Caco-2 (cell line): Measurements from ENCODE around the gene TMEM101. TPM values are rescaled to one million over a fixed set of nuclear protein-coding genes. Genes with fewer than 3 reads are reported as not detected.

Experiments
- BruUV-seq: library from RNA; stranded (reverse); fragments of 400-500 nt; replicated peaks from 2 replicates; lab custom pipeline; 2021; lab: Mats Ljungman, UMichigan
- CTCF ChIA-PET: fragments of 300-600 bp; sonication (Branson Sonifier 250); formaldehyde crosslinking; loops from one replicate; lab custom pipeline; 2022; ENCODE audit warnings: antibody characterized with exemption; lab: Charles Lee
- POLR2A ChIA-PET: fragments of 300-600 bp; sonication (Branson Sonifier 250); formaldehyde crosslinking; loops from one replicate; lab custom pipeline; 2022; ENCODE audit warnings: antibody characterized with exemption; lab: Charles Lee
- DNase-seq, 2 experiments: peaks; one replicate each; pipeline versions ENCODE4 v3.0.0 to v3.0.0-alpha.2; 2020 to 2022
- H3K27me3 ChIP-seq: replicated peaks from 2 replicates; pipeline ENCODE4 v1.6.0; 2011; ENCODE audit warnings: low read length; ENCODE audit not compliant: control insufficient read depth, insufficient read depth
- H3K36me3 ChIP-seq: 2 replicates; pipeline ENCODE4 v1.5.1; 2011; ENCODE audit warnings: low read length; ENCODE audit not compliant: control insufficient read depth, insufficient read depth
- H3K4me1 ChIP-seq: fragments of 250-450 bp; sonication (Bioruptor Pico); 2 replicates; pipeline ENCODE4 v1.5.1; 2020; ENCODE audit warnings: mild to moderate bottlenecking
- H3K4me3 ChIP-seq: 2 replicates; pipeline ENCODE4 v1.5.1; 2011; ENCODE audit warnings: low read depth, mild to moderate bottlenecking, control low read depth, low read length
- H3K9me3 ChIP-seq: fragments of 250-450 bp; sonication (Bioruptor Pico); 2 replicates; pipeline ENCODE4 v1.5.1; 2020; ENCODE audit warnings: mild to moderate bottlenecking, moderate library complexity
- H3K27ac Mint-ChIP-seq: one replicate; pipeline ENCODE4 v1.8.0; 2022; ENCODE audit warnings: mixed read lengths; ENCODE audit not compliant: unreplicated experiment
- H3K27me3 Mint-ChIP-seq: one replicate; pipeline ENCODE4 v1.8.0; 2022; ENCODE audit warnings: mixed read lengths; ENCODE audit not compliant: insufficient read depth, unreplicated experiment
- H3K36me3 Mint-ChIP-seq: one replicate; pipeline ENCODE4 v1.8.0; 2022; ENCODE audit warnings: mild to moderate bottlenecking, mixed read lengths; ENCODE audit not compliant: insufficient read depth, unreplicated experiment
- H3K4me1 Mint-ChIP-seq: one replicate; pipeline ENCODE4 v1.8.0; 2022; ENCODE audit warnings: low read depth, mixed read lengths; ENCODE audit not compliant: unreplicated experiment
- H3K4me3 Mint-ChIP-seq: one replicate; pipeline ENCODE4 v1.8.0; 2022; ENCODE audit warnings: mild to moderate bottlenecking, moderate library complexity, mixed read lengths; ENCODE audit not compliant: unreplicated experiment
- H3K9me3 Mint-ChIP-seq: one replicate; pipeline ENCODE4 v1.8.0; 2022; ENCODE audit warnings: mixed read lengths; ENCODE audit not compliant: unreplicated experiment
- CTCF ChIP-seq, 2 experiments: fragments of 200-600 bp in 1 of 2; IDR thresholded peaks; 1 replicate in 1 of 2; 2 replicates in 1 of 2; pipeline versions ENCODE4 v1.5.1 to v1.8.0; 2011 to 2022; ENCODE audit warnings: antibody characterized with exemption in 1 of 2, control low read depth in 1 of 2, inconsistent platforms in 1 of 2, low read depth in 1 of 2, low read length in 1 of 2, mild to moderate bottlenecking in 1 of 2, moderate library complexity in 1 of 2; ENCODE audit not compliant: insufficient read depth in 1 of 2, severe bottlenecking in 1 of 2, unreplicated experiment in 1 of 2
- intact Hi-C: fragments of 100-400 bp; cut with micrococcal nuclease; formaldehyde crosslinking; loops from one replicate; pipeline ENCODE4 v1.10.0; 2022; ENCODE audit not compliant: unreplicated experiment
- total RNA-seq: library from RNA; stranded (reverse); gene quantifications from 2 replicates; pipeline ENCODE4 v1.2.3, GENCODE V29; 2022

Gene TMEM101
- total RNA-seq, 1 experiment from 2014 or later: 41.7 TPM

GRCh38 chr17:44008205-44008909 is 6.4 kb downstream of the TMEM101 start:
- Histone ChIP-seq H3K9me3 (no peaks in the 10 kb centered on the region), H3K4me1 (peaks cover 18% of the 10 kb centered on the region), H3K4me3 (no peak overlapping the region), H3K36me3 (0 out of 2 replicates have a peak, but pooled peaks cover 2% of the 10 kb centered on the region), H3K27me3 (peaks cover 3% of the 10 kb centered on the region)
- no TSS peak for BruUV-seq
- intact Hi-C loops: no loop called here
- no peak for DNase-seq
- no peaks in the 10 kb centered on the region for H3K4me1 Mint-ChIP-seq
- peaks cover 4% of the 10 kb centered on the region for H3K27me3 Mint-ChIP-seq
- peaks cover 24% of the 10 kb centered on the region for H3K36me3 Mint-ChIP-seq
- ChIA-PET POLR2A (interaction anchor here (0.6 kb wide), 1 partner anchor 1713 kb away, joined by 5 read pairs; no protein-coding TSS in a partner anchor), CTCF (no interaction called here)
- no peaks in the 10 kb centered on the region for H3K9me3 Mint-ChIP-seq
- H3K4me3 Mint-ChIP-seq: peak overlapping the region; percentile 69
- TF ChIP-seq CTCF (IDR thresholded peaks at IDR 0.05; ENCODE audit: insufficient read depth in 1 of 2, low read depth in 1 of 2, low read length in 1 of 2, severe bottlenecking in 1 of 2, unreplicated experiment in 1 of 2): no peak
- no peak overlapping the region for H3K27ac Mint-ChIP-seq

GRCh38 chr17:44007346-44008204 is 7.2 kb downstream of the TMEM101 start:
- Mint-ChIP-seq H3K4me1 (no peaks in the 10 kb centered on the region), H3K27me3 (peaks cover 4% of the 10 kb centered on the region), H3K36me3 (peaks cover 24% of the 10 kb centered on the region), H3K4me3 (peak overlapping the region; percentile 69), H3K9me3 (no peaks in the 10 kb centered on the region), H3K27ac (no peak overlapping the region)
- 0 out of 2 replicates have a peak, but pooled peaks cover 2% of the 10 kb centered on the region for H3K36me3 ChIP-seq
- H3K4me1 ChIP-seq: peaks cover 18% of the 10 kb centered on the region
- peaks cover 3% of the 10 kb centered on the region for H3K27me3 ChIP-seq
- POLR2A ChIA-PET: no interaction called here
- no peak for TF ChIP-seq CTCF (IDR thresholded peaks at IDR 0.05; ENCODE audit: insufficient read depth in 1 of 2, low read depth in 1 of 2, low read length in 1 of 2, severe bottlenecking in 1 of 2, unreplicated experiment in 1 of 2)
- intact Hi-C loops: no loop called here
- CTCF ChIA-PET: interaction anchor here (1.7 to 2.3 kb wide), 2 partner anchors 64 to 161 kb away, joined by 13 to 15 read pairs; no protein-coding TSS in a partner anchor
- BruUV-seq: no TSS peak
- H3K9me3 ChIP-seq: no peaks in the 10 kb centered on the region
- DNase-seq: no peak
- no peak overlapping the region for H3K4me3 ChIP-seq
